SK-N-SH treated with all-trans-retinoic acid at 6 μM for 48 hours (cell line): ENCODE results near the gene ECI2.

Source experiments
- CREB5 ChIP-seq: fragments of 250-450 bp; sonication (Bioruptor Pico); IDR thresholded peaks from 2 replicates; pipeline ENCODE4 v1.5.1; 2020; ENCODE audit warnings: low read depth, mild to moderate bottlenecking, moderate library complexity
- CSDC2 ChIP-seq: fragments of 250-450 bp; sonication (Bioruptor Pico); IDR thresholded peaks from 2 replicates; pipeline ENCODE4 v1.5.0; 2020; ENCODE audit warnings: mild to moderate bottlenecking, moderate library complexity
- CSRNP3 ChIP-seq: fragments of 250-450 bp; sonication (Bioruptor Pico); IDR thresholded peaks from 2 replicates; pipeline ENCODE4 v1.5.1; 2021; ENCODE audit warnings: mild to moderate bottlenecking, moderate library complexity
- ESRRG ChIP-seq: fragments of 250-450 bp; sonication (Bioruptor Pico); IDR thresholded peaks from 2 replicates; pipeline ENCODE4 v1.6.1; 2021; ENCODE audit warnings: mild to moderate bottlenecking
- OSR1 ChIP-seq: fragments of 250-450 bp; sonication (Bioruptor Pico); IDR thresholded peaks from 2 replicates; pipeline ENCODE4 v1.8.0; 2022; ENCODE audit warnings: moderate library complexity, mild to moderate bottlenecking, inconsistent platforms
- PATZ1 ChIP-seq: fragments of 250-450 bp; sonication (Bioruptor Pico); IDR thresholded peaks from 2 replicates; pipeline ENCODE4 v1.8.0; 2020; ENCODE audit warnings: mild to moderate bottlenecking, moderate library complexity, borderline replicate concordance
- POU6F1 ChIP-seq: fragments of 250-450 bp; sonication (Bioruptor Pico); IDR thresholded peaks from 2 replicates; pipeline ENCODE4 v1.8.0; 2021; ENCODE audit warnings: low read depth, mild to moderate bottlenecking, moderate library complexity, borderline replicate concordance
- RARB ChIP-seq: fragments of 250-450 bp; sonication (Bioruptor Pico); IDR thresholded peaks from 2 replicates; pipeline ENCODE4 v1.8.0; 2021; ENCODE audit warnings: mild to moderate bottlenecking, moderate library complexity
- ZFP3 ChIP-seq: fragments of 250-450 bp; sonication (Bioruptor Pico); IDR thresholded peaks from 2 replicates; pipeline ENCODE4 v1.5.0; 2020; ENCODE audit warnings: mild to moderate bottlenecking, moderate library complexity
- ZFP30 ChIP-seq: fragments of 450-650 bp; formaldehyde crosslinking; IDR thresholded peaks from 2 replicates; pipeline ENCODE4 v1.5.0; 2022; ENCODE audit warnings: mild to moderate bottlenecking, moderate library complexity

- TF ChIP-seq CREB5 (CRISPR knock-in tag) (no peak), ZFP3 (CRISPR knock-in tag) (no peak), ZFP30 (CRISPR knock-in tag) (no peak), OSR1 (CRISPR knock-in tag) (no peak), RARB (CRISPR knock-in tag) (no peak), CSRNP3 (CRISPR knock-in tag) (no peak), PATZ1 (no peak), CSDC2 (CRISPR knock-in tag) (no peak), ESRRG (CRISPR knock-in tag) (no peak), POU6F1 (CRISPR knock-in tag) (no peak)
These were observed 28.2 kb upstream of the ECI2 start for GRCh38 chr6:4163408-4164116.
